T-helper 9 cell (primary cell): ENCODE measurements around the gene FHIT.

Experiments used
- DNase-seq: peaks from one replicate; pipeline ENCODE4 v3.0.0-alpha.2; 2020

Gene FHIT

DNA sequence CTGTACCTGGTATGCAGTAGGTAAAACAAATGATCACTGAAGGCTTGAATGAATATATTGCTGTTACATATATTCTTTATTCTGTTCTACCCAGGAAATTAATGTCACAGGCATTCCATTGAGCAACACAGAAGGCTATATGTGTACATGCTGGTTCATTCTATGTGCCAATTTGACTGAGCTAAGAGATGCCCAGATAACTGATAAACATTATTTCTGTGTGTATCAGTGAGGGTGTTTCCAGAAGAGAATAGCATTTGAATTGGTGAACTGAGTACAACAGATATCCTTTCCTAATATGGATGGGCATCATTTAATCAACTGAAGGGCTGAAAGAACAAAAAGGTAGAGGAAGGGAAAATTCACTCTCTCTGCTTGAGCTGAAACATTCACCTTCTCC lies 886.8 kb downstream of the FHIT start:
- no peak for DNase-seq

DNA sequence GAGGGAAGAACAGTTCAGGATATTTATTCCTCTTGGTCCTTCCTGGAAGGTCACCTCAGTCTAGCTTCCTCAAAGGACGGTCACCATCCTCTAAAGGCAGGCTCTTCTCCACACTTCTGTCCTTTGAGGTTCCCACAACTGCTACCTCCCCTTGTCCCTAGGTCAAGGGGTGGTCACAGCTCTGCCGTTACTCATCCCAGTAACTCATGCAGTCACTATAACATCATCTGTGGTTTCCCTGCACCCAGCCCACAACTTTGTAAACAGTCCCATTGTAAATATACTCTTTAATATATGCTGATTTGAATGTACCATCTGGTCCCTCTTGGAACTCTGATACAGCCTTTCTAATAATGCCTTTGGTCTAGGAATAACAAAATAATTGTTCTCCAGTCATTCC lies 887.4 kb downstream of the FHIT start:
- no peak for DNase-seq

DNA sequence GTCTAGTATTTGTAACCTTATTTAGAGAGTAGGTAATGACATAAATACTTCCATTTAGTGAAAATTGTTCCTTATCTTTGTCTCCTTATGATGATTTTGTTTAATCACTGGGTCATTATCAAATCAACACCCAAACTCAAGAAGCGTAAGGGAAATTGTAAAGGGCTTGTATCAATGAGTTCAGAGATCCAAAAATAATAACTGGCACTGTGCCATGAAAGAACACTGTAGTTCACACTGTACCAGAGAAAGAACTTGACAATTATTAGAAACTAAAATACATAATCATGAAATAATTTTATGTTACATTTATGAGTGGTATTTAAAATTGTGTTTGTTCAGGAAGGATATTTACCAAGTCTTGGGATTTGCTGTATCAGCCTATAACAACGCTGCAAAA lies 895.4 kb downstream of the FHIT start:
- DNase-seq: no peak

DNA sequence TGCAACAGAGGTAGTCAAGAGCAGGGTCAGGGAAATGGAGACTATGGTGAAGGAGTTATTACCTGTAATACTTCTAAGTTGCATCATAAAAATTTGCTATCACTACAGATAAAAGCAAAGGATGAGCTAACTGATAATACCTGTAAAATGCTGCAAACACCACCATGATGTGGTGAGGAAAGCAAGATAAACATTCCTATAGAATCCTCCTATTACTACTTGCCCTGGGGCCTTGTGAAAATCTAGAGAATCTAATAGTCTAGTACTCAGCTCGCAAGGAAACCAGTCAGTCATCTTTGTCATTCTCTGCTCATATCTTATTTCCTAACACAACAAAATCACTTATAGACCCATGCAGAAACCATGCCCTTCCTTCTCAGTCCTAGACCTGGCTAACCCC lies 899.8 kb downstream of the FHIT start:
- no peak for DNase-seq

DNA sequence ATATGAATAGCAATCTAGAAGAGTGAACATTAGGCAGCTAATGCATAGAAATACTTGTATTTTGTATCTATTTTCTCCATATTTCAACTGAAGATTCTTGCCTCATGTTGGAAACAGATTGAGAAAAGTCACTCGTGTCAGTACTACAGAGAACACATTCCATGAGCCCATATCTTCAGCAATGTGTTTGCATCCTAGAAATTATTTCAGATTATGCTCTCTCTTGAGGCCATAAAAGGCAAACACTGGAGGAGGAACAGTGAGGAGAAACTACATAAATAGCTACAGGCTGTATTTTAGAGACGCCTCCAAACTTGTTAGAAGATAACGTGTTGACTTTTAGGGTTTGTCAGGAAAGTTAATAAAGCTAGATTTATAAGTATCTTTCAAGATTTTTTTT lies 906.9 kb downstream of the FHIT start:
- no peak for DNase-seq

DNA sequence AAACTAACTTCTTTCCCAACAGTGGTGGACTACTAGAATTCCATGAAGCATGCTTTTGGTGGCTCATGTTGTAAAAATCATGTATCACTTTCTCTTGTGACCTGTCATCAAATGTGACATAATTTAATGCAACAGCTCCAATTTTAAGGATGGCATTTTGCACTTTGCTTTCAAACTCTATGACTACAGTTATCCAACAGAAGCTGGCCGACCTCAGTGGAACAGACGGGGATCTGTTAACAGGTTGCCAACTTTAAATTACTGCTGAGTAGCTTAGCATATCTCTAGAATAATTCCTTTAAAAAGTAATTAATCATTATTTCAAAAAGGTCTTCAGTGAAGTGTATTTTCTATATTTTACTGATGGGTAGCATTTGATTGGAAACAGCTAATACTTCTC lies 907.4 kb downstream of the FHIT start:
- no peak for DNase-seq

DNA sequence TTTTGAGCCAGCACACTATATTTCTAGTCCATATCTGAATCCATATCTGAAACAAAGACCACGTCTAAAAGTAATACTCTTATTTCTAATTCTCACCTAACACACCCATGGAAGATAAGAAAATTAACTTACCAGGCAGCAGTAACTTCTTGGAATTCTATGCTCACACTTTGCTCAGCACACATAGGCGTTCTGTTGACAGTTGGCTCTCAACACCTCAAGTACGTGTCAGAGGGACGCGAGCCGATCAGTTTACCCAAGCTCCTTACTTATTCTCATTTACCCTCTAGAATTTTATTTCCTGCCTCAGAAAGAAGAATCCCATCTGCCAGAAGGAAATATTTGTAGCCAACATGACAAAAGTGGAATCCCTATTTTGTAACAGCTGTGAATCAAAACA lies 911.9 kb downstream of the FHIT start:
- no peak for DNase-seq

DNA sequence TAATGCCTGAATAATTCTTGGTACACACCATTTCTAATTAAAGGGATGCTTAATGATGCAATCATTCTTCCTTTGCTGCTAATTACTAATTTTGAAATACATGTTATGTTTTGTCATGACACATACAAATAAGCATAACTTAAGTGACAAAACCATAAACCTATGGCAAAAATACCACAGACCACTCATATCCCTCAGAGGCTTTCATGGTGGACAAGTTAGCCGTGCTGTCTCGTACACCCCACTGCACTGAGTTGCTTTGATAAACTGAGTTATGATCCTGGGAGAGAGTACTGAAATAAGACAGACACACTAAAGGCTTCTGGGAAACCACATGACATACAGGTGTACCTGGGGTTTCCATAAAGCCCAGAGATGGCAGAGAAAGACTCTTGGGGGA lies 913.8 kb downstream of the FHIT start:
- no peak for DNase-seq

DNA sequence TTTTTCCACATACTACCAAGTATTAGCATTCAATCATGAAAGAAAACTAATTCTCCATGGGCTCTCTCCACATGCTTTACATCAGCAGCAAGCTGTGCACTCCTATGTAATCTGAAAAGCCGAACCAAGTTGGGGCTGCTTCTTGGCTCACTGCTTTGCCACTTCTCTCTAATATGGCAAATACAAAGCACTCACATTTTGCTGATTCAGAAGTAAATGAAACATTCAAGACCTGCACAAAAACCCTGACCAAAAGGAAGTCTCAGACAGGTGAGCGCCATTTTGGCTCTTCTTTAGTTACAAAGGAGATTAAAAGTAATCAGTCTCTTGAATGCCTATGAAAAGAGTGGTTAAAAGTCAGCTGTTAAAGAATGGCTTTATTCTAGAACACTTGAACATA lies 915.2 kb downstream of the FHIT start:
- DNase-seq: no peak

DNA sequence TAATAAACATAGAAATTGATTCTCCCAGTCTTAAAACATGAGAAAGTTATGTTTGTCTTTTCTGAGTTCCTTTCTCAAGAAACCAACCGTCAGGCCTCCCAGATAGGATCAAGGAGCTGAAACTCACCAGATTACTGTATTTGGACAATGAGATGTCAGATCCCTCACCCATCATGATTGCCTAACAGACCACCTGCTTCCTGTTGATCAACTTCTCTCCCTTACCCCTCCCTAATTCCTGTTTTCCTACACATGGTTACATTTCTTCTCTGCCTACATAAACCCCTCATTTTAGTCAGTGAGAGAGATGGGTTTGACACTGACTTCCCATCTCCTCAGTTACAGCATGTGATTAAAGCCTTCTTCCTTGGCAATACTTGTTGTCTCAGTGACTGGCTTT lies 917.5 kb downstream of the FHIT start:
- DNase-seq: no peak

DNA sequence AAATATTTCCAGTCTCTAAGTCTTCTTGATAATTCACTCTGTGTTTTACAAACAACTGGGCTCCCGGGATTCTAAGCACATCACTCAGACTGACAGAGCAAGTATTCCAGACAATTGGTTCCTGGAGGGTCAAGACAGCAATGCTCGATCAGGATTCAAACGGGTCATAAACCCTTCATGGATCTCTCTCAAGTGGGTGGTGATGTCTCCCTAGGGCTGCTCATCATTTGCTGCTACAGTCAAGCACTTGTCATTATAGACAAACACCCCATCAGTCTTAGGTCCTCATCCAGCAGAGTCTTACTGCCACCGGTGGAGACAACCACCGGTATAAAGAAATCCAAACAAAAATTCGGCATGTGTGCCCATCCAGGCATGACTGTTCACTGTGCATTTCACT lies 921.1 kb downstream of the FHIT start:
- DNase-seq: no peak

DNA sequence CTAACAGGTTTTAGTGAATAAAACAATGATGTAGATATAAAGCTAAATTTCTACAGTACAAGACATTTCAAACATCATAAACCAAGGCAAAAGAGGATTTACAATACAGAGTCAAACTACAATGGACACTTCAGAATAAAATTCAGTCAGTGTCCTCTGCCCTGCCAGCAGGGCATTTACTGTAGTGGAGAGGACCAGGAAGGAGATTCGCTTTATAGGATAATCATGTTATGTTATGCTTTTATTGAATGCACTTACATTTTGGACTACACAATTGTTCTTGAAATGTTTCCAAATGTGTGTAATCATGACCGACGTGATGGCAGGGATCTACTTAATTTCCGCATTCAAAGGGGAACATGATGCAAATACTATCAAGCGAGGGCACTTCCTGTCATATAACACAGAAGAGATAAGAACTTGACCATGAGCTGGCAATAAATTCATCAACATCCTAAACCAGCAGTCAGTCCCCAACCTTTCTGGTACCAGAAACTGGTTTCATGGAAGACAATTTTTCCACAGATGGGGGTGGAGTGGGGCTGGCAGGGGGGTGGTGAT lies 925.6 kb downstream of the FHIT start:
- no peak for DNase-seq

DNA sequence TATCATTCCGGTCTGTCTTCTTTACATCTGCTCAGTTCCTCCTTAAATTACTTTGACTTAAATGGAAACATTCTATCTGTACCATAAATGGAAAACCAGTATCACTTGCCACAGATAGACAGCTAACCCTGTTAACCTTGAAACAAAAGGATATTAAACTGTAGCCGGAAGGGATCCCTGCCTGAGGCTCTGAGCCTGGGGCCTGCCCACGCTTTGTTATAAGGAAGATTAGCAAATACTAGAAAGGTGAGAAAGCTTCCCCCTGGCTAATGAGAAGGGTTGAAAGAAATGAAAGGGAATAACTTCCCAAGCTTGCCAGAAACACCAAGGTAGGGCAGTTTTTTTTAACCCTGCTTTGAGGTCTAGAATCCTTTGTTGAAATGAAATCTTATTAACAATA lies 927.6 kb downstream of the FHIT start:
- DNase-seq: no peak

DNA sequence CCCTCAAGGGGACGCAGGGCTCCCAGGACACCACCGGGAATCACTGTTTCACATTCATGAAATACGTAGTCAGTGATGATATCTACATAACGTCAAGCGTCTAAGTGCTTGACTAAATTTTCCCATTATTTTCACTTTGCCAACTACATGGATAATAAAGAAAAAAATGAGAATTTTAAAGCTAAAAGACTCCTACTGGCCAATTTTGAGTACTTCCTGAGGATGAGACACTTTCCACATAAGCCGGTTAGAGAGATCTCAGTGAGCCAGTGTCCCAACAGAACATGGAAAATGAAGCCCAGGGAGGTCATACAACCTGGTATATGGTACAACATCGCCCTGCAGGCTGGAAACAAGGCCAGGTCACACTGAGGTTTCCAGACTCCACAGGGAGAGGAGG lies 928.1 kb downstream of the FHIT start:
- DNase-seq: no peak

DNA sequence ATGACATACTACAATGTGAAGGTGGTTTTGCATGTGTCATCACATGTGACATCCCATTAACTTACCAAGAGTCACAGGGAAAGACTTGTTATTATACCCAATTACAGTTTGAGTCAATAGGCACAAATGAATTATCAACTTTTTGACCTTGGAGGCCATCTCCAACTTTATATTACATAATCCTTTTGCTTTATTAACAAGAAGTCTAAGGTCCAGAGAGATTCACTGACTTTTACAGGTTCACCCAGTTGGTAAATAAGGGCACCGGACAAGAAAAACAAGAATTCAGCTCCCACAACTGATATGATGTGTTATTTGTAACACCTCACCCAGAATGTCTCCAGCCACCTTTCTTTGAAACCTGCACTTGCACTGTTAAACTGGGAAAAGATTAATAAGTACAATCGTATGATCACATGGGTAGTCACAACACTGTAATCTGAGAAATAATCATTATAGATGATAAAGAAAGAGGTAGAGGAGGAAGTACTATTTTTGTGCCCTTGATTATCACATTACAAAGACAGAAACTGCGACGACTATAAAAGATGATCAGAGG lies 928.9 kb downstream of the FHIT start:
- DNase-seq: no peak

DNA sequence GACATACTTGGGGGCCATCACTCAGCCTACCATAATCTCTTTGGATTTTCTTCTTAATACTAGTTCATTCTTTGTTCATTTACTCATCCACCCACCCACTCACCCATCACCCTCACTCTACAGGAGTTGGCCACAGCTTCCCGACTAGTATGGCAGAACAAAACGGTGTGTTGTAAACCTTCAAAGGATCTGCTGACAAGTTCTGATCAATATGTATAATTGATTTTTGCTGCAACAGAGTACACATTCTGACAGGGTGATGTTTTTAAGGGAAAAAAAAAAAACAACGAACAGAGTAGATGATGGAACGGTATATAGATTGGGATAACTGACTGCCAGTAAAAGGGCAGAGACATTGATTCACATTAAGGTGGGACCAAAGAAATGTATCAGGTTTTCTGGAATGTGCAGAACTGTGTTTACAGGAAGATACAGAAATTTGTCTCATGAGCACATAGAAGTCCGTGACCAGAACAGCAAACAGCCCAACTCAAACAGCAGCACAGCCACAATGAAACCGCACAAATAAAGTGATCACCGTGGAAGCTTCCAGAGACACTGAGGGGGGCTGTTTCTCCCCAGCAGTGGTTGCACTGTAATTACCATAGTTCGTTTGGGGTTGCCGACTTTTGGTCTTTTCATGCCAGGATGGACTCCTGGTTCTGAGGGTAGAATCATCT lies 931.9 kb downstream of the FHIT start:
- no peak for DNase-seq

DNA sequence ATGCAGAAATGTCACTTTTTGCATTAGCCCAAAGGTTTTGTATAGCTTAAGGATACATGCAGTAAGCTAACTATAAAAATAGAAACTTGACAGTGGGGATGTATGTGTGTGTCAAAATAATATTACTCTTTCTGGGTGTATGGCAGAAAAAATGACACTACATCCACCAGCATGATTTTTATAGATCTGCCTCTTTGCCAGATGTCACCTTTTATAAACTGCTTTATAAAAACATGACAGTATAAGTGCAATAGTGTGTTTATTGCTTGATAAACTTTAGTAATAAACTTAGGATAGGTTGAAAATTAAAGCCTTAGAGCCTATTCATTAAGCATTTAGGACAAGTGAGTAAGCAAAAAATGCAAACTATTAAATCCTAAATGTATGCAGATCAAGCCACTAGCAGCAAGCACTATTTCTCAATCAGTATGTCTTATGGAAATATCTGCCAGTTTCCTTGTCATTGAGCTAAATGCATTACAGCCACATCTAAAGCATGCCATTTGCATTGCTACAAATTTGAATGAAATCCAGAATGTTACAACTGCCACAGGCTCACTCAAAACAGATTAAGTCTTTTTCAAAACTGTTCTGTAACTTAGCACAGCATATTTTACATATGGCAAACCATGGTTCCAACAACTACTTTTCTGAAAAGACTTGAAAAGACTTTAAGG lies 935.0 kb downstream of the FHIT start:
- no peak for DNase-seq

DNA sequence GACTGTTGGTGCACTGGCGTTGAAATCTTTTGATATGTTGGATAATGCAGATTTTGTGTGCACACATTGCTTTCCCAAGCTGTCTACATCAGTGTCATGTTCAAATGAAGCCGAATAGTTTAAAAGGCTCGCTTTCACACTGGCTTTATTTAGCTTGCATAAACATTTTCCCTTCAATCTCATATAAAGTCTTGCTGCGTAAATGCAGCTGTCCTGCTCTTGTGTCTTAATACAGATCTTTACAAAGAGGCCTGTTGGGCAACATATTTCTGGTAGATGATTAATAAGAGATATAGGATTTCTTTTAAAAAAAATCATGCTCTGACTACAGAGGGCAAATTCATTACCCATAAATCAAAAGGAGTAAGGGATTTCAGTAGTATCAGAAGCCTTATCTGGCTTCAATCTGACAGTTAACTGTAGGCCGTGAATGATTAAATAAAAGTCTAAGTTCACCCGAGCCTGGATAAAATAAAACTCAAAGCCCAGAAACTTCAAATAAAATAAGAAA lies 937.2 kb downstream of the FHIT start:
- no peak for DNase-seq

DNA sequence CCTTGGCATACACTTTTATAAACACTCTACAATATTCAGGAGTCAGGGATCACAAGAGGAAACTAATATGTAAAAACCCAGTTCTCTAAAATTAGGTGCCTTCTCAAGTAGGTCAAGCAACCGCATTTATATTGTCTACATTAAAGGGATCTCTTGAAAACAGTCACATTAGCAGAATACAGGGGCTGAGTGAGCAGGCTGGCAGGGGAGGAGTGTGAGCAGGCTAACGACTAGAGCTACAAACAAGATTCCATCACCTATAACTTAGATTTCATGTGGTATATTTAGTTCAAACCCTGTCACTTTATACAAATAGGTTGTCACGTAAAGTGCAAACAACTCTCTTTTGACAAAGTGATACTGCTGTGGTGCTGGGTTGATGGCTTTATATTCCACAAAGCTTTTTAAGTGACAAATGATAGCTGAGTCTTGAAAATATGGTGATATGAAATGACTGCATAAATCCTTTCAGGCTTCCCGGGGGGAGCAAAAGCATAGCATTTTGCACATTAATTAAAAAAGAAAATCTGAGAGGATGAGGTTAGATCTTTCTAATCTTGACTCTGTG lies 937.9 kb downstream of the FHIT start:
- DNase-seq: no peak

DNA sequence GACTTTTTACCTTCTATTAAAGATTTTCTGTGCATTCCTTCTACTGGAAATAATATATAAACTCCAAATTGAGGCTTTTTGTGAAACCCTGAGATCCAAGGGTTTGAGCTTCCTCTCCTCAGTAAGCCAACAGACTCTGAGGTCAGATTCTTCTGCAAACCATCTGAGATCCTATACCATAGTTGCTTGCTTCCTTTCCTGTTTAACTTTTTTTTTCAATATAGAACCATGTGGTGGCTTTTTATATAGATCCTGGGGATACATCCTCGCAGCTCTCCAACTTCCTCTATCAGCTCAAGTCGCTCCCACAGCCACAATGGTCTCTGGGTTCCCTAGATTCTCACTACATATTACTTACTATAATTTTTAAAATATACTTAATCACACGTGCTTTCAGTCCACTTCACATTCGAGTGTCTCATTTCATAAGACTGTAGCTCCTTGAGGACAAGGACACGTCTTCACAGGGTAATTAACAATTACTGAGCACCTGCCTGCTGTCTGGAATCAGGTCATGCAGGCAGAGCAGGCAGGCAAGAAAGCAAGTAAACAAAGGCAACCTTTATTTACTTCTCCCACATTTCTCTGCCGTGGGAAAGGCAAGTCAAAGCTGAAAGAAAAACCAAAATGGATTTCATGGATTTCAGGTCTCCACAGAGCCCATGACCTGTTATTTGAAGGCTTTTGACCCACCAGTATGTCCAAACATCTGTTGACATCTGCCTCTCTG lies 941.5 kb downstream of the FHIT start:
- no peak for DNase-seq

DNA sequence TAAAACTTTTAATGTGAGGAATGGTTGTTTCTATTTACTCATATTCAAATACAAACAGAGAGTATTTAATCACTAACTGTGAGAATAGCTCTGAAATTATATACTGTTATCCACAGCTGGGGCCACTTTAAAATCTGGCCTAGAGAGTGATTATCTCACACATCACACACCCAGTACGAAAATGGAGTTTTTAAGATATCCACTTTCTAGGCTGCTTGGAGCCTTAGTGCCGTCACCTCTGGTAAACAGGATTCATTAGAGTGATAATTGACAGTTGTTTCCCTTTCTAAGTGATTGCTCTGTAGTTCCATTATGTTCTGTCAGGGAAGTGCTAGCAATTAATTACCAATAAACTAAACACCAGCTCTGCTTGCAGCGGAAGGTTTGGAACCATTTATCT lies 942.4 kb downstream of the FHIT start:
- no peak for DNase-seq

DNA sequence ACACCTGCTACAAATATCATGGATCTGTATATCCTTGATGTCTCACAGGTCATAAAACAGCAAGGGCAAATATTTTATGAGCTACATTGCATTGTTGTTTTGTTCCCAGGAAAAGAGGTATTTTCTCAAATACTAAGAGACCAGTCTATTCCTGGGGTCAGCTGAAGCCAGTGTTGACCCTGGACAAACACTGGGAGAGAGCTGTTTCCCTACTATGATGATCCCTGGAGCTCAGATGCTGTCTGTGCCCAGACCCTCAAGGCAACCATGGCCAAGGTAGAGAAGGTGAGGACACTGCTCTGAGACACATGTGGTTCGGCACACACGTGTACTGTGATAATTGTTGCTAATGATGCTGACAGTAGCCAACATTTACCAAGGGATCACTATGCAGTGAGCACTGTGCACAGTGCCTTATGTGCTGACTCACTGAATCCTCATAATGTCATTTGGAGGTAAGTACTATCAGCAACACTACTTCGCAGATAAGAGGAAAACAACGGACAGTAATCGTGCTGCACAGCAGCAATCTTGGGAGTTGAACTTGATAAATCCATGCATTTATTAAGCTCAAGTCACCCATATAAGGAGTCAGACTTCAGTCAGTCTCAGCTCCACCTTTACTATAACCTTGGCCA lies 943.6 kb downstream of the FHIT start:
- no peak for DNase-seq

DNA sequence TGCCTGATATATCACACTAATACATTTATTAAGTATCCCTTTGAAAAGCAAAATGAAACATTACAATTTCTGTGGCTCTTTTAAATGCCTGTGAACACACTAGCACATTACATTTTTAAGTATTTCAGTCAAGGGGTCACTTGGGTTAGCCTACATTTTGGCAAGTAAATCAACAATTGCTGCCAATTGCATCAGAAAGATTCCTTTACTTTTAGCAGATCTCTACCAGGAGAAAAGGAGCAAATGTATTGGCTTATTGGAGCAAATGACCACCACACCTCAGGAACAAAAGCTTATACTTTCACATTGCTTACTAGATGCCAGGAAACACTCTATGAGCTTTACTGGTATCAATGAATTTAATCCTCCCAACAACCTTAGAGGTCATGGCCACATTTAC lies 947.1 kb downstream of the FHIT start:
- no peak for DNase-seq
